ENCODE results near the gene GRPEL1. TPM values are rescaled to one million over a fixed set of nuclear protein-coding genes. Genes with fewer than 3 reads are reported as not detected.

The GRPEL1 gene
- total and polyA plus RNA-seq, 2 of the 8 experiments (the other 6 are each of a cell fraction or from before 2014, with no cell fraction given) = 13.5 to 39.9 TPM

DNA sequence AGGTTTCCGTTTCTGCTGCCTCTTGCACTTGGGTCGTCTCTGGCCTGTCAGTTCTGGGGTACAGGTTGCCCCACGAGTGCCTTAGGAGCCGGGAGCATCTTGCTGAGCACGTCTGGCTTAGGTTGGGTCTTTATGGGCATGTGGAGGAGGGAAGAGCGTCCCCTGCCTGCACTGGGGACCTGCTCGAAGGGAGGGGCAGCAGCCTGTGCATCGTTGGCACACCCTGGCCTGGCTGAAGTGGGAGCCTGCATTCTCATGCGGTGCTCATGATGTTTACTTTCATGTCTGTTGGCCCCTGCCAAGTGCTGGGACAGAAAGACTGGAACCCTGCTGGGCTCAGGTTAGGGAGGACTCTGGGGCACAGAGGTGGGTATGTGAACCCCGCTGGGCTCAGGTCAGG is 48.5 kb downstream of the GRPEL1 start:
- H2AK5ac ChIP-seq (ENCODE audit: low read depth, low read length) = no peak overlapping the region
- peaks cover 6 to 21% of the 10 kb centered on the region in 2 experiments for H4K20me1 ChIP-seq (replicated peaks in 1 of 2; ENCODE audit: control insufficient read depth in 1 of 2, insufficient read depth in 2 of 2, low read length in 2 of 2)
- H3K4ac ChIP-seq (replicated peaks; ENCODE audit: insufficient read length, low read depth, low read length) = no peak overlapping the region
- H3K36me3 ChIP-seq (ENCODE audit: control insufficient read depth in 2 of 4, insufficient read depth in 4 of 4, low read length in 3 of 4) = peaks cover 3 to 31% (median 20%) of the 10 kb centered on the region in 4 experiments; a peak in 7 of 8 replicates
- no peak overlapping the region for H2BK15ac ChIP-seq (ENCODE audit: low read length)
- H4K91ac ChIP-seq (replicated peaks; ENCODE audit: insufficient read length, low read length) = no peak overlapping the region
- no peak overlapping the region for H4K8ac ChIP-seq (ENCODE audit: extremely low read depth, insufficient read depth, low read length)
- FAIRE-seq (no peak), DNase-seq (ENCODE audit: low read depth in 1 of 2, low spot score in 2 of 2) (no peak)
- H3K9ac ChIP-seq (replicated peaks in 1 of 4; ENCODE audit: extremely low read depth in 1 of 4, low read depth in 3 of 4, low read length in 3 of 4) = no peak overlapping the region
- H4K5ac ChIP-seq (ENCODE audit: insufficient read length, low read depth, low read length) = no peak overlapping the region
- WGBS, 2 experiments (ENCODE audit: extremely low coverage in 1 of 2, insufficient coverage in 1 of 2, insufficient read length in 1 of 2, insufficient replicate concordance in 2 of 2, low coverage in 1 of 2, low lambda C conversion rate in 2 of 2, missing lambda C conversion rate in 1 of 2) = 90% methylated on average over 10 of the region's 10 CpGs; no CpG with 5 or more reads in 1 of the 2 experiments
- H3K27me3 ChIP-seq (replicated peaks in 1 of 4; ENCODE audit: control insufficient read depth in 3 of 4, extremely low read depth in 1 of 4, insufficient read depth in 3 of 4, low read length in 3 of 4) = no peaks in the 10 kb centered on the region
- CTCF ChIA-PET (ENCODE audit: partially characterized antibody) = interaction anchor here (0.8 to 2.7 kb wide), 5 partner anchors 11 to 52 kb away, joined by 4 to 16 read pairs (median 5); no protein-coding TSS in a partner anchor
- TF ChIP-seq, protein P1, sequence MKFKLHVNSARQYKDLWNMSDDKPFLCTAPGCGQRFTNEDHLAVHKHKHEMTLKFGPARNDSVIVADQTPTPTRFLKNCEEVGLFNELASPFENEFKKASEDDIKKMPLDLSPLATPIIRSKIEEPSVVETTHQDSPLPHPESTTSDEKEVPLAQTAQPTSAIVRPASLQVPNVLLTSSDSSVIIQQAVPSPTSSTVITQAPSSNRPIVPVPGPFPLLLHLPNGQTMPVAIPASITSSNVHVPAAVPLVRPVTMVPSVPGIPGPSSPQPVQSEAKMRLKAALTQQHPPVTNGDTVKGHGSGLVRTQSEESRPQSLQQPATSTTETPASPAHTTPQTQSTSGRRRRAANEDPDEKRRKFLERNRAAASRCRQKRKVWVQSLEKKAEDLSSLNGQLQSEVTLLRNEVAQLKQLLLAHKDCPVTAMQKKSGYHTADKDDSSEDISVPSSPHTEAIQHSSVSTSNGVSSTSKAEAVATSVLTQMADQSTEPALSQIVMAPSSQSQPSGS (IDR thresholded peaks at IDR 0.05; ENCODE audit: low read length) = no peak
- TF ChIP-seq RXRA (IDR thresholded peaks at IDR 0.05; ENCODE audit: insufficient read depth, low read depth, low read length) (no peak), SP4 (IDR thresholded peaks at IDR 0.05; ENCODE audit: low read length) (no peak), BRCA1 (IDR thresholded peaks at IDR 0.05; ENCODE audit: low read depth, low read length) (no peak), RFX5 (IDR thresholded peaks at IDR 0.05; ENCODE audit: borderline replicate concordance, low read depth, low read length) (no peak), EZH2 (IDR thresholded peaks at IDR 0.05; ENCODE audit: low read depth, low read length, severe bottlenecking) (no peak)
- TF ChIP-seq, protein P2, sequence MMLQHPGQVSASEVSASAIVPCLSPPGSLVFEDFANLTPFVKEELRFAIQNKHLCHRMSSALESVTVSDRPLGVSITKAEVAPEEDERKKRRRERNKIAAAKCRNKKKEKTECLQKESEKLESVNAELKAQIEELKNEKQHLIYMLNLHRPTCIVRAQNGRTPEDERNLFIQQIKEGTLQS (IDR thresholded peaks at IDR 0.05; ENCODE audit: insufficient read depth, low read depth, low read length) = no peak
- no peaks in the 10 kb centered on the region for H3K23me2 ChIP-seq (ENCODE audit: low read depth, low read length)
- H3K56ac ChIP-seq (replicated peaks; ENCODE audit: insufficient read length, low read depth, low read length) = no peak overlapping the region
- no peak overlapping the region for H2AFZ ChIP-seq (ENCODE audit: low read length)
- no peak overlapping the region for H2BK5ac ChIP-seq (ENCODE audit: low read depth, low read length)
- H2BK120ac ChIP-seq (replicated peaks; ENCODE audit: low read depth, low read length) = no peak overlapping the region
- peaks cover 4% of the 10 kb centered on the region for H3K79me1 ChIP-seq (ENCODE audit: low read depth, low read length)
- H2BK20ac ChIP-seq (ENCODE audit: low read length) = no peak overlapping the region
- no peak overlapping the region for H2BK12ac ChIP-seq (ENCODE audit: low read depth, low read length)
- POLR2A ChIA-PET (ENCODE audit: partially characterized antibody) = no interaction called here
- no peak overlapping the region for H3K18ac ChIP-seq (ENCODE audit: extremely low read depth, low read length)
- no peak overlapping the region for H3K4me2 ChIP-seq (ENCODE audit: insufficient read depth in 1 of 2, low read depth in 2 of 2, low read length in 2 of 2)
- no peak overlapping the region for H3K4me3 ChIP-seq (ENCODE audit: extremely low read depth in 1 of 4, insufficient read depth in 2 of 4, low read depth in 3 of 4, low read length in 4 of 4)
- H3K79me2 ChIP-seq (ENCODE audit: control insufficient read depth in 1 of 2, insufficient read depth in 2 of 2, low read length in 2 of 2) = no peaks in the 10 kb centered on the region
- H3K9me3 ChIP-seq (ENCODE audit: insufficient read depth in 2 of 2, low read depth in 1 of 2, low read length in 1 of 2) = no peaks in the 10 kb centered on the region
- no peaks in the 10 kb centered on the region; a peak in 1 of 7 replicates for H3K4me1 ChIP-seq (replicated peaks in 1 of 4; ENCODE audit: control insufficient read depth in 3 of 4, insufficient read depth in 4 of 4, low read length in 3 of 4)
- H3K14ac ChIP-seq (ENCODE audit: insufficient read length) = no peak overlapping the region
- H3K23ac ChIP-seq (ENCODE audit: insufficient read length) = no peak overlapping the region
- no peak overlapping the region for H3K27ac ChIP-seq (ENCODE audit: low read depth, low read length)
